ENCODE results near the gene GSTK1.

GRCh38 chr7:143296686-143297085, 33.4 kb downstream of the GSTK1 start:
- TF ChIP-seq POLR2A (IDR thresholded peaks at IDR 0.05) (no peak), POLR2AphosphoS5 (IDR thresholded peaks at IDR 0.05) (no peak)
- TF ChIP-seq, protein P1, sequence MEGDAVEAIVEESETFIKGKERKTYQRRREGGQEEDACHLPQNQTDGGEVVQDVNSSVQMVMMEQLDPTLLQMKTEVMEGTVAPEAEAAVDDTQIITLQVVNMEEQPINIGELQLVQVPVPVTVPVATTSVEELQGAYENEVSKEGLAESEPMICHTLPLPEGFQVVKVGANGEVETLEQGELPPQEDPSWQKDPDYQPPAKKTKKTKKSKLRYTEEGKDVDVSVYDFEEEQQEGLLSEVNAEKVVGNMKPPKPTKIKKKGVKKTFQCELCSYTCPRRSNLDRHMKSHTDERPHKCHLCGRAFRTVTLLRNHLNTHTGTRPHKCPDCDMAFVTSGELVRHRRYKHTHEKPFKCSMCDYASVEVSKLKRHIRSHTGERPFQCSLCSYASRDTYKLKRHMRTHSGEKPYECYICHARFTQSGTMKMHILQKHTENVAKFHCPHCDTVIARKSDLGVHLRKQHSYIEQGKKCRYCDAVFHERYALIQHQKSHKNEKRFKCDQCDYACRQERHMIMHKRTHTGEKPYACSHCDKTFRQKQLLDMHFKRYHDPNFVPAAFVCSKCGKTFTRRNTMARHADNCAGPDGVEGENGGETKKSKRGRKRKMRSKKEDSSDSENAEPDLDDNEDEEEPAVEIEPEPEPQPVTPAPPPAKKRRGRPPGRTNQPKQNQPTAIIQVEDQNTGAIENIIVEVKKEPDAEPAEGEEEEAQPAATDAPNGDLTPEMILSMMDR (IDR thresholded peaks at IDR 0.05), result no peak

All from stomach (tissue), 4 donors.